Right cardiac atrium (tissue), 5 donors: ENCODE data around the gene HSPB1. TPM values are rescaled to one million over a fixed set of nuclear protein-coding genes. Genes with fewer than 3 reads are reported as not detected.
"Not testable (repeated sequence)": the region's sequence is repeated elsewhere in the genome, so short reads cannot be mapped to it uniquely, and the experiment has no call there.

Source experiments
- ATAC-seq, 2 donors: fragments of 200-7000 bp; cut with Tn5 transposase; one replicate each; pipeline versions ENCODE4 v1.8.0 to v1.9.1; 2020; ENCODE audit warnings: moderate library complexity in 2 of 2, mild to moderate bottlenecking in 1 of 2
- DNase-seq, 3 donors: peaks; one replicate each; pipeline ENCODE4 v3.0.0-alpha.2; 2020
- H3K27ac ChIP-seq: one replicate; pipeline ENCODE4 v1.5.1; 2013; ENCODE audit warnings: mild to moderate bottlenecking, low read length, control low read depth, moderate library complexity
- H3K27me3 ChIP-seq: one replicate; pipeline ENCODE4 v1.6.1; 2013; ENCODE audit not compliant: control insufficient read depth, insufficient read depth
- H3K4me1 ChIP-seq: one replicate; pipeline ENCODE4 v1.6.1; 2013; ENCODE audit warnings: low read length; ENCODE audit not compliant: control insufficient read depth, insufficient read depth
- H3K4me3 ChIP-seq: one replicate; pipeline ENCODE4 v1.5.1; 2013; ENCODE audit warnings: low read length, control low read depth
- H3K9me3 ChIP-seq: one replicate; pipeline ENCODE4 v1.6.1; 2013; ENCODE audit warnings: low read length; ENCODE audit not compliant: control insufficient read depth
- WGBS: extraction: QIAGEN DNeasy Blood & Tissue Kit; methylation state at CpG from one replicate; pipeline ENCODE4 v1.1.7; 2013; 5-methylcytosine and 5-hydroxymethylcytosine counted together
- intact Hi-C, 4 donors: fragments of 100-400 bp; cut with DNase I; formaldehyde crosslinking; loops; one replicate each; pipeline versions ENCODE4 v1.11.0 to v1.14.0; 2022 to 2023
- polyA plus RNA-seq: library from polyadenylated mRNA; stranded (reverse); fragments of 200-250 nt; gene quantifications from one replicate; pipeline ENCODE4 v1.2.3, GENCODE V29; 2013
- total RNA-seq, 4 donors: library from RNA; stranded (reverse); fragmentation: NEBNext Ultra II Directional; extraction: Animal tissue kit (Norgen Biotek cat#: 25700); gene quantifications; one replicate each; pipeline ENCODE4 v1.2.1, GENCODE V29; 2021
- donor health status: healthy with polysubstance abuse.
- donor health status: DM: no; HTN: yes; CAD: no.
- donor health status: DM: no; HTN: no; CAD: no.
- donor health status: DM: no; HTN: yes; CAD: no; lungs with severe emphysema.
- donor health status: DM: yes; HTN: yes; CAD: no.

The HSPB1 gene
- total and polyA plus RNA-seq, 5 donors, result 1,069 to 2,464 (median 1,479) TPM

DNA sequence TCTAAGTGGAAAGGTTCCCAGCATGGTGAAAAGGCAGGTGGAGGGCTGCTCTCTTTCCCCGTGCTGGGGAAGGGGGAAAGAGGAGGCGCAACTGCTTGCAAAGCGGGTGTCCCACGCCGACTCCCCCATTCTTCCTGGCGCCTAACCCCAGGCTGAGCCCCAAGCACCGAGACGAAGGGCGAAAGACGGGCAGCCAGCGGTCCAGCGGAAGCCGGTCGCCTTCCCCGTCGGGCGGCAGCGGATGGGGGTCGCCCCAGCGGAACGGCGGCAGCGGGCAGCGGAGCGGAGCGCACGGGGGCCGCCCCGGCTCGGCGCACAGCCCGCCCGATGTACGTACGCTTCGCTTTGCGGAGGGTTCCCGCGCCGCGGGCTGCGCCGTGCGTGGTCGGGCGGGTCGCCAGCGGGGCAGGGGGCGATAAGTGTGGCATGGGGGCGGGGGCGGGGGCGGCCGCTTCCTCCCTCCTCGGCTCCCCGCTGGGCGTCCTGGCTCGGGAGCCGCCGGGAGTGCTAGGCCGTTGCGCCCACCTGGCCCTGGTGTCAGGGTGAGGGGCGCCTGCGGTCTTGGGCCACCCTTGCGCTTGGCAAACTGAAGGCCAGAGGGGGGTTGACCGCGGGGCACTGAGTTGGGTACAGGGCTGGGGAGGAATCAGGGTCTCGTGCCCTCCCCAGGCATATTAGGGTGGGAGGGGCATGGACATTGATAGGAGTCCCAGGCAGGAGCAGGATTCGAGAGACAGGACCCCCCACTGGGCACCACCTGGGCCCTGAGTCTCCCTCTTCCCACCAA is 35.2 kb upstream of the HSPB1 start:
- peaks cover 3% of the 10 kb centered on the region for H3K4me1 ChIP-seq
- WGBS, result 2% methylated on average over 68 of the region's 68 CpGs
- peak overlapping the region; percentile 41 for H3K4me3 ChIP-seq
- no peaks in the 10 kb centered on the region for H3K27me3 ChIP-seq
- intact Hi-C loops, result loop anchor here in 1 of 4 donors (10.0 kb wide), 1 partner anchor 82 kb away; no protein-coding TSS in a partner anchor
- ATAC-seq (peak in 1 of 2 donors; percentile 10), DNase-seq (no peak)
- no peak overlapping the region for H3K27ac ChIP-seq
- no peaks in the 10 kb centered on the region for H3K9me3 ChIP-seq

DNA sequence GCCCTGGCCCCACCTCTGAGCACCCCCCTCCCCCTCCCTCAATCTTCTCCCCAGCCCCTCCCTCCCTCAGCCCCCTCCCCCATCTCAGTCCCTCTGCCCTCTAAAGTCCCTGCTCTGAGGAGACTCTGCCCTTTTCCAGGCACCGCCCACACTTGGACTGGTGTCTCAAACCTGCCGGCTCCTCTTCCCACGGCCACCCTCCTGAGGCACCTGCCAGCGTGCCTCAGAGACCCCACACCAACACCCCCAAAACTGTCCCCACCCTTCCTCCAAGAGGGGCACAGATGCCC is 34.6 kb upstream of the HSPB1 start:
- DNase-seq (no peak), ATAC-seq (no peak)
- no peak overlapping the region for H3K4me3 ChIP-seq
- no peak overlapping the region for H3K27ac ChIP-seq
- intact Hi-C loops, result loop anchor here in 1 of 4 donors (10.0 kb wide), 1 partner anchor 83 kb away; no protein-coding TSS in a partner anchor
- H3K27me3 ChIP-seq, result no peaks in the 10 kb centered on the region
- no peaks in the 10 kb centered on the region for H3K9me3 ChIP-seq
- peaks cover 3% of the 10 kb centered on the region for H3K4me1 ChIP-seq
- 24% methylated on average over 4 of the region's 4 CpGs for WGBS

DNA sequence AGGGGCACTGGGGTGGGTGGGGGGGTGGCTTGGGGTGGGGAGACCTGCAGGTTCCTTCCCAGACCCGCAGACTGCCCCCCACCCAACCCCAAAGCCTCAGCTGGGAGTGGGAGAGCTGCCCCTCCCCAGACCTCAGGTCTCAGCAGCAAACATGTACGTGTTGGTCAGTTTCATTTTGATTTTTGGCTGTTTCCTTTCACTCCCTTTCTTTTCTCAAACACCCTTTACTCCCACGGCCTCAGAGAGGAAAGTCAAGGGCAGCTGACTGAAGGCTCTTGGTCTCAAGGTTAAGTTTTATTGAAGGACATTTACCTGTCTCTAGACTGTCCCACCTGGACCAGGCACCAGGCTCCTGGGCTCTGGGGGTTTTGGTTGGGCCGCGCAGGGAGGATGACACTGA is 34.1 kb upstream of the HSPB1 start:
- intact Hi-C loops, result loop anchor here in 1 of 4 donors (10.0 kb wide), 1 partner anchor 84 kb away; no protein-coding TSS in a partner anchor
- Histone ChIP-seq H3K27me3 (no peaks in the 10 kb centered on the region), H3K4me1 (peaks cover 3% of the 10 kb centered on the region), H3K4me3 (no peak overlapping the region), H3K9me3 (no peaks in the 10 kb centered on the region), H3K27ac (no peak overlapping the region)
- 39% methylated on average over 5 of the region's 5 CpGs for WGBS
- ATAC-seq, result peak in 1 of 2 donors; percentile 34
- no peak for DNase-seq

DNA sequence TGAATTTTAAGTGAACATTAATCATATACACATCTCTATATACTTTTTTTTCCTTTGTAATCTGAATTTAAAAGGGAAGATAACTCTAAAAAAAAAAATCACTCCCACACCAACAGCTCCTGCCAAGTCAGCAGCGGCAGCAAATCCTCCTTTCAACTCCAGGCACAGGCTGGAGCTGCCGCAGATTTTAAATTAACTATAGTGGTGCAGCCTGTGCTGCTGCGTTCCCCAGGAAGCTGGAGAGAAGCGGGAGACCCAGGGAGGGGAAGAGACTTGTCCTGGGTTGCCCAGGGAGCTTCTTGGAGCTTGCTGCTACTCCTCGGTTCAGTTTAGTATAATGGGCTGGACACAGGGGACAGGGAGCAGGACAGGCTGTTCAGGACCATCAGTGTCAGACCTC is 32.6 kb upstream of the HSPB1 start:
- DNase-seq (no peak), ATAC-seq (no peak)
- intact Hi-C loops, result loop anchor here in 1 of 4 donors (10.0 kb wide), 1 partner anchor 85 kb away; no protein-coding TSS in a partner anchor
- Histone ChIP-seq H3K27me3 (no peaks in the 10 kb centered on the region), H3K9me3 (no peaks in the 10 kb centered on the region), H3K4me1 (peaks cover 3% of the 10 kb centered on the region), H3K27ac (no peak overlapping the region), H3K4me3 (no peak overlapping the region)
- 19% methylated on average over 5 of the region's 5 CpGs for WGBS

DNA sequence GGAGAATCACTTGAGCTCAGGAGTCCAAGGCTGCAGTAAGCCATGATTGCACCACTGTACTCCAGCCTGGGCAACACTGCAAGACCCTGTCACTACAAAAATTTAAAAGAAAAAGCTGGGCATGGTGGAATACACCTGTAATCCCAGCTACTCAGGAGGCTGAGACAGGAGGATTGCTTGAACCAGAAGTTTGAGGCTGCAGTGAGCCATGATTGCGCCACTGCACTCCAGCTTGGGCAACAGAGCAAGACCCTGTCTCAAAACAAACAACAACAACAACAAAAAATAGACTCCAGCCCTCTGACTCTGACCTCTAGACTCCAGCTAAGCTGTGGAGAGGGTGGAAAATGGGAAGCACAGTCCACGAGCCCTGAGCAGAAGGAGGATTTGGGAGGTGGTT is 31.1 kb upstream of the HSPB1 start:
- H3K27ac ChIP-seq, H3K4me3 ChIP-seq, H3K4me1 ChIP-seq, H3K27me3 ChIP-seq, H3K9me3 ChIP-seq, intact Hi-C loops, DNase-seq, ATAC-seq: not testable (repeated sequence)
- 77% methylated on average over 2 of the region's 2 CpGs for WGBS

DNA sequence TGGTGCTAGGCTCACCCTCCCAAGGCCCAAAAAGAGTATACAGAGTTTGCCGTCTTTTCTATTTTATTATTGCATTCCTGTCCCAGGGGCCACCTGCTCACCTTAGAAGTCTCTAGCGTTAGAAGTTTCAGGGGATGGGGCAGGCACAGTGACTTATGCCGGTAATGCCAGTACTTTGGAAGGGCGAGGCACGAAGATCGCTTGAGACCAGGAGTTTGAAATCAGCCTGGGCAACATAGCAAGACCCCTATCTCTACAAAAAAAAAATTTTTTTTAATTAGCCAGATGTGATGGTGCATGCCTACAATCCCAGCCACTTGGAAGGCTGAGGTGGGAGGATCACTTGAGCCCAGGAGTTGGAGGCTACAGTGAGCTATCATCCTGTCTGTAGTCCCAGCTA is 30.3 kb upstream of the HSPB1 start:
- DNase-seq (no peak), ATAC-seq (no peak)
- Histone ChIP-seq H3K27me3 (no peaks in the 10 kb centered on the region), H3K27ac (no peak overlapping the region), H3K9me3 (no peaks in the 10 kb centered on the region), H3K4me1 (peaks cover 3% of the 10 kb centered on the region), H3K4me3 (no peak overlapping the region)
- 94% methylated on average over 6 of the region's 6 CpGs for WGBS
- intact Hi-C loops, result no loop called here

DNA sequence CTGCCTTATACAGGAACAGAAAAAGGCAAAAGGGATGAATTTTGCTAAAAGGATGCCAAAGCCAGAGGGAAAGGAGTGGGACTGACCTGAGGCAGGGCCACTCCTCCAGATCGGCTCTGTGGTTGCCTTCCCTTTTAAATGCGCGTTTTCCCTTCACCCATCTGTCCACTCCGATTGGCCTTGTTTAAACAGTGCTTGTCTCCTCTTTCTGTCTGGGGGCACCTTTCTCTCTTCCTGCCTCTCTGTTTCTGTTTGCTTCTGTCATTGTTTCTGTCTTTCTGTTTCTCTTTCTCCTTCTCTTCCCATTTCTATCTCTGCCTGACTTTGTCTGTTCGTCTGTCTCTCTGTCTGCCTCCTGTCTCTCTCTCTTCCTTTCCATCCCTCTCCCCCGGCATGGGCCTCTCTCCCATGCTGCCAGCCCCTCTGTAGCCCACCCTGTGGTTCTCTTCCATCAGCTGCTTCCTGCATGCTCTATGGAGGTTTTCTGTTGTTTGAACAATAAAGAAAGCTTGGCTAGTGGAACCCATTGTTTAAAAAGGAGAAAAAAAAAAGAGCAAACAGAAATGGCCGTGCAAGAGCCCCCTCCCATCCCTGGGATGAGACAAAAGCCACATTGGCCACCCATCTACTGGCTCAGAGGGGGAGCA is 29.5 kb upstream of the HSPB1 start:
- H3K4me3 ChIP-seq, result no peak overlapping the region
- ATAC-seq, result no peak
- H3K27ac ChIP-seq, result no peak overlapping the region
- H3K9me3 ChIP-seq, result no peaks in the 10 kb centered on the region
- no peak for DNase-seq
- peaks cover 1% of the 10 kb centered on the region for H3K4me1 ChIP-seq
- intact Hi-C loops, result no loop called here
- H3K27me3 ChIP-seq, result no peaks in the 10 kb centered on the region
- 27% methylated on average over 7 of the region's 7 CpGs for WGBS

DNA sequence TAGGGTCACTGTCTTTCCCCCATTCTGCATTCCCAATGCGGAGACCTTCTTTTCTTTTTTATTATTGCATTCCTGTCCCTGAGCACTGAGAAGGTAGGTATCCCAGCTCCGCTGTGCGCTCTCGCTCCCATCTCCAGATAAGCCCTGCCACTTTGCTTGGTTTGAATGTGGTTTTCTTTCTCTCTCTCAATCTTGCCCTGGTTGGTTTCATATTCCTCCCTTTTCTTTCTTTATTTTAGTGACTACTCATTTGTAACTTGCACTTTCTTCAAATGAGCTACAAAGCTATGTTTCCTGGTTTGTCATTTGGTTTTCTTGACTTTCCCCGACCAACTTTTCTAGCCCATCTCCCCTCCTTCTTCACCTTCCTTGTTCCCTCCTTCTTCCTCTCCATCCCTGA is 29.0 kb upstream of the HSPB1 start:
- intact Hi-C loops, result no loop called here
- WGBS, result 83% methylated on average over 5 of the region's 5 CpGs
- H3K27me3 ChIP-seq, result no peaks in the 10 kb centered on the region

DNA sequence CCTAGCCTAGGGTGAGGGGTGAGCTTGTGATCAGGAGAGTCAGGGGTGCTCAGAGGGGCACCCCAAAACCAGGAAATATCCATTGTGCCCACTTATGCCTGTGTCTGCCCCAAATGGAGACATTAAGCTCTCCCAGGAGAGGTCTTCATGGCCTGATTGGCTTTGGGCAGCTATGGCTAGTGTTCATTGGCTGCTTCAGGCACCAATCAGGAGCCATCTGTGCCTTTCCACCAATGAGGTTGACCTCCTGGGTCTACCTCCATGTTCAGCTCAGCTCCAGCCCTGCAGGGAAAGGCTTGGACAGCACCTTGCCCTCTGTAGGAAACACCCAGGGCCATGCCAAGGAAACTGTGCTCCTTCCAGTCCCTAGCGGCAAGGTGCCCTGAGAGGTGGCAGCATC is 23.9 kb upstream of the HSPB1 start:
- Histone ChIP-seq H3K9me3 (no peaks in the 10 kb centered on the region), H3K4me3 (no peak overlapping the region), H3K4me1 (no peaks in the 10 kb centered on the region), H3K27ac (no peak overlapping the region), H3K27me3 (no peaks in the 10 kb centered on the region)
- DNase-seq (no peak), ATAC-seq (no peak)
- intact Hi-C loops, result no loop called here
- 97% methylated on average over 1 of the region's 1 CpG for WGBS

More for the DNA sequence above, 29.0 kb upstream of the HSPB1 start:
- no peak overlapping the region for H3K27ac ChIP-seq
- ATAC-seq, result no peak
- no peak for DNase-seq
- no peak overlapping the region for H3K4me3 ChIP-seq
- no peaks in the 10 kb centered on the region for H3K9me3 ChIP-seq
- no peaks in the 10 kb centered on the region for H3K4me1 ChIP-seq

DNA sequence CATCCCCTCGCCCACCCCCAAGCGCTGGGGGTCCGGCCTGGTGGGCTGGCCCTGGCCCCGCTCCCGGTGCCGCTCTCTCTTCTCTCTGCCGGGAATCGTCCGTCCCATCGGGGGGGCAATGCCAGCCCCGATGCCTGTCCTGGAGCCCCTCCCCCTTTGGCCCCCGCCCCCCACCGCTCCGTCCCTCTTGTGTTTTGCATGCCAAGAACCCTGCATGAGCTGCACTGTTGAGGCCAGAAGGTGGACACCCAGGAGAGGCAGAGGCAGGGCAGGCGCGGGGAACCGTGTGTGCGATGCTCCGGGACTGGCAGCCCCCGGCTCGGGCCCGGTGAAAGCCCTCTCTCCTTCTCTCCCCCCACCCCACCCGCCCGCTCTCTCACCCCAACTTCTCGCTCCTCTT is 22.1 kb upstream of the HSPB1 start:
- no peaks in the 10 kb centered on the region for H3K4me1 ChIP-seq
- no peak for ATAC-seq
- H3K27ac ChIP-seq, result no peak overlapping the region
- H3K9me3 ChIP-seq, result no peaks in the 10 kb centered on the region
- WGBS, result 18% methylated on average over 25 of the region's 25 CpGs
- no peaks in the 10 kb centered on the region for H3K27me3 ChIP-seq
- DNase-seq, result peak in 2 of 3 donors; percentile 33 to 55
- intact Hi-C loops, result loop anchor here in 1 of 4 donors (10.0 kb wide), 1 partner anchor 96 kb away; no protein-coding TSS in a partner anchor
- no peak overlapping the region for H3K4me3 ChIP-seq

DNA sequence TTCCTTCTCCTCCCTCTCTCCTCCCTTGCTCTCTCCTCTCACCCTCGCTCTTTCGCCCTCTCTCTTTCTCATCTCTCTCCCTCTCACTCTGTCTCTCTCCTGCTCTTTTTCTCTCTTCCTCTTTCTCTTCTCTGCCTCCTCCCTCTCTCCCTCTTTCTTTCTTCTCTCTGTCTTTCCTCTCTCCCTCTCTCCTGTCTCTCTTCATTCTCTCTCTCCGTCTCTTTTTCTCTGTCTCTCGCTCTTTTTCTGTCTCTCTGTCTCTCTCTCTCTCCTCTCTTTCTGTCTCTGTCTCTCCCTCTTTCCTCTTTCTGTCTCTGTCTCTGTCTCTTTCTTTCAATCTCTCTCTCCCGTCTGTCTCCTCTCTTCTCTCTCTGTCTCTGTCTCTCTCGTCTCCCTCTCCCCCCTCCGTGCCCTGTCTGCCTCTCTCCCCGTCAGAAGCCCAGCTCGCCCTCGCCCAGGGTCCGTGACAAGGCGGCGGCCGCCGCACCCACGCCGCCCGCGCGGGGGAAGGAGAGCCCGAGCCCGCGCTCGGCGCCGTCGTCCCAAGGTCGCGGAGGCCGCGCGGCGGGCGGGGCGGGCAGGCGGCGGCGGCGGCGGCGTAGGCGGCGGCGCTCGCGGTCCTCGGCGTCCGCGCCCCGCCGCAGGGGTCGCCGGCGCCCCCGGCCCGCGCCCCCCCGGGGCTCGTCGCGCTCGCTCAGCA is 21.3 kb upstream of the HSPB1 start:
- no peaks in the 10 kb centered on the region for H3K27me3 ChIP-seq
- 3% methylated on average over 63 of the region's 63 CpGs for WGBS
- ATAC-seq, result peak; percentile 16 to 26
- DNase-seq, result peak in 1 of 3 donors; percentile 62
- intact Hi-C loops, result loop anchor here in 1 of 4 donors (10.0 kb wide), 1 partner anchor 96 kb away; no protein-coding TSS in a partner anchor
- peak overlapping the region; percentile 61 for H3K4me3 ChIP-seq
- H3K4me1 ChIP-seq, result no peaks in the 10 kb centered on the region
- H3K27ac ChIP-seq, result no peak overlapping the region
- no peaks in the 10 kb centered on the region for H3K9me3 ChIP-seq
